D721Med (cell line): ENCODE measurements around the gene MPZL1.
A peak's percentile ranks its signal among the peaks of the same experiment; 100 is the strongest.

Experiments
- DNase-seq: peaks from one replicate; pipeline ENCODE4 v3.0.0; 2011; ENCODE audit warnings: low spot score; ENCODE audit not compliant: insufficient read length
- FAIRE-seq: peaks from 2 replicates; lab custom pipeline; 2011; peaks lifted over from hg19 to GRCh38; lab: Jason Lieb, UNC
- CTCF ChIP-seq: IDR thresholded peaks from 2 replicates; pipeline ENCODE4 v1.5.1; 2012; ENCODE audit warnings: mild to moderate bottlenecking, control low read depth; ENCODE audit not compliant: insufficient read depth; ENCODE audit errors: missing control alignments

The MPZL1 gene

GRCh38 chr1:167808104-167808503 is 86.3 kb downstream of the MPZL1 start:
- DNase-seq (no peak), FAIRE-seq (no peak)
- no peak for TF ChIP-seq CTCF

GRCh38 chr1:167808690-167809089 is 86.9 kb downstream of the MPZL1 start:
- no peak for TF ChIP-seq CTCF
- FAIRE-seq (no peak), DNase-seq (no peak)

- no peak for DNase-seq
These were observed 91.2 kb downstream of the MPZL1 start for GRCh38 chr1:167812972-167813371.

GRCh38 chr1:167815650-167816049 is 93.9 kb downstream of the MPZL1 start:
- TF ChIP-seq CTCF, result no peak
- DNase-seq, result no peak
- FAIRE-seq, result no peak

More at GRCh38 chr1:167812972-167813371, 91.2 kb downstream of the MPZL1 start:
- no peak for TF ChIP-seq CTCF
- FAIRE-seq, result peak; percentile 80

- no peak for FAIRE-seq
- no peak for DNase-seq
- no peak for TF ChIP-seq CTCF
These were observed 98.3 kb downstream of the MPZL1 start for GRCh38 chr1:167819849-167820683.

- DNase-seq, result no peak
- TF ChIP-seq CTCF, result no peak
- FAIRE-seq, result no peak
These were observed 99.0 kb downstream of the MPZL1 start for GRCh38 chr1:167820684-167821355.

GRCh38 chr1:167821356-167821685 is 99.5 kb downstream of the MPZL1 start:
- DNase-seq (no peak), FAIRE-seq (no peak)
- no peak for TF ChIP-seq CTCF
